Measurements from ENCODE around the gene CCDC88A.
"Not testable (repeated sequence)": the region's sequence is repeated elsewhere in the genome, so short reads cannot be mapped to it uniquely, and the experiment has no call there.

The CCDC88A gene

GRCh38 chr2:55296393-55296792 lies 123.3 kb downstream of the CCDC88A start:
- TF ChIP-seq, protein P1, sequence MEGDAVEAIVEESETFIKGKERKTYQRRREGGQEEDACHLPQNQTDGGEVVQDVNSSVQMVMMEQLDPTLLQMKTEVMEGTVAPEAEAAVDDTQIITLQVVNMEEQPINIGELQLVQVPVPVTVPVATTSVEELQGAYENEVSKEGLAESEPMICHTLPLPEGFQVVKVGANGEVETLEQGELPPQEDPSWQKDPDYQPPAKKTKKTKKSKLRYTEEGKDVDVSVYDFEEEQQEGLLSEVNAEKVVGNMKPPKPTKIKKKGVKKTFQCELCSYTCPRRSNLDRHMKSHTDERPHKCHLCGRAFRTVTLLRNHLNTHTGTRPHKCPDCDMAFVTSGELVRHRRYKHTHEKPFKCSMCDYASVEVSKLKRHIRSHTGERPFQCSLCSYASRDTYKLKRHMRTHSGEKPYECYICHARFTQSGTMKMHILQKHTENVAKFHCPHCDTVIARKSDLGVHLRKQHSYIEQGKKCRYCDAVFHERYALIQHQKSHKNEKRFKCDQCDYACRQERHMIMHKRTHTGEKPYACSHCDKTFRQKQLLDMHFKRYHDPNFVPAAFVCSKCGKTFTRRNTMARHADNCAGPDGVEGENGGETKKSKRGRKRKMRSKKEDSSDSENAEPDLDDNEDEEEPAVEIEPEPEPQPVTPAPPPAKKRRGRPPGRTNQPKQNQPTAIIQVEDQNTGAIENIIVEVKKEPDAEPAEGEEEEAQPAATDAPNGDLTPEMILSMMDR (IDR thresholded peaks at IDR 0.05; ENCODE audit: unreplicated experiment in 3 of 3) = no peak
- Mint-ChIP-seq H3K4me1 (no peaks in the 10 kb centered on the region), H3K36me3 (ENCODE audit: low read depth) (peaks cover 28% of the 10 kb centered on the region), H3K27me3 (ENCODE audit: low read depth) (no peaks in the 10 kb centered on the region), H3K9me3 (no peaks in the 10 kb centered on the region), H3K27ac (no peak overlapping the region), H3K4me3 (peak overlapping the region in 1 of 3 experiments; percentile 20)

DNA sequence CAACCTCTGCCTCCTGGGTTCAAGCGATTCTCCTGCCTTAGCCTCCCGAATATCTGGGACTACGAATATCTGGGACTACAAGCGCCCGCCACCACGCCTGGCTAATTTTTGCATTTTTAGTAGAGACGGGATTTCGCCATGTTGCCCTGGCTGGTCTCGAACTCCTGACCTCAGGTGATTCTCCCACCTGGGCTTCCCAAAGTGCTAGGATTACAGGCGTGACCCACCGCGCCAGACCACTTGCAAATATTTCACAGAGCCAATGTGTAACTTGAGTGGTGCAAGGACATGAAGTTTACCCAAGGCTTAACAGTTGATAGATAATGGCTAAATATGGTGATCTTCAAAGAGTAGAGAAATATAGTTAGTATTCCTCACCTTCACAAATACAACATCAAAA lies 136.6 kb downstream of the CCDC88A start:
- TF ChIP-seq, protein P1 (IDR thresholded peaks at IDR 0.05; ENCODE audit: unreplicated experiment in 3 of 3) = no peak
- H3K36me3 Mint-ChIP-seq (ENCODE audit: low read depth) = peaks cover 14% of the 10 kb centered on the region
- H3K27me3 Mint-ChIP-seq (ENCODE audit: low read depth) = peaks cover 12% of the 10 kb centered on the region
- H3K27ac Mint-ChIP-seq = peak overlapping the region; percentile 63 to 96 (median 83)
- H3K9me3 Mint-ChIP-seq = no peaks in the 10 kb centered on the region
- H3K4me1 Mint-ChIP-seq = peaks cover 22% of the 10 kb centered on the region
- H3K4me3 Mint-ChIP-seq = peak overlapping the region; percentile 65 to 94 (median 79)

DNA sequence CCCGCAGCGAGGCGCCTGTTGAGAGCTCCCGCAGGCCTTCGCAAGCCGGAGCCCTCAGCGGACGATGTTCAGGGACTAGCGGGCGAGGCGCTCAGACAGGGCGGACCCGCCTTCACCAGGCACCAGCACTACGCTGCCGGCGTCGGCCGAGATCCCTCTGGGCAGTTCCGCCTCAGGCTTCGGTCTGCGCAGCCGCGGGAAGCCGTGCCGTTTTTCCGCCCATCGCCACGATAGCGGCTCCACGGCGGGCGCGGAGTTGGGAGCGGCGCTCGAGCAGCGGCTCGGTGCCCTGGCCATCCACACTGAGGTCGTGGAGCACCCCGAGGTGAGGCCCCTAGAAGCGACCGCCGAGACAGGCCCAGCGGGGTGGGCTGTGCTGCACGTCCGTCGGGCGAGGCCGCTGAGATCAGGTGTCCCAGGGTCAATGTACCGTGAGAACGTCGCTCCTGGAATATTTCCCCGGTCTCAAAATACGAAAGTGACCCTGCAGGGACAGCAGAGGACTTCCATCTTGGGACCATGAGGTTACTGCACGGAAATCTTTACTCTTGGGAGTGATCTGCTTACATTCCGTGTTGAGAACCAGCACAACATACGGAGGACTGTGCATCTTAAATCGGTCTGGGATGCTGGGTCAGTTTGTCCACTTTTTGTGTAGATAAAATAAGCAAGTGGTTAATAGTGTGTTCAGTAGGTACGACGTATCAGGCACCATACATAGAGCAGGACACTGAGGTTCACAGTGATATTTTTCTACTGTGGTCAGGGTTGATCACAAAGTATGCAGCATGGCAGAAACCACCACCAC lies 137.3 kb downstream of the CCDC88A start:
- peaks cover 22% of the 10 kb centered on the region for H3K4me1 Mint-ChIP-seq
- no peaks in the 10 kb centered on the region for H3K9me3 Mint-ChIP-seq
- H3K27me3 Mint-ChIP-seq (ENCODE audit: low read depth) = peaks cover 12% of the 10 kb centered on the region
- TF ChIP-seq, protein P1 (IDR thresholded peaks at IDR 0.05; ENCODE audit: unreplicated experiment in 3 of 3) = no peak
- H3K27ac Mint-ChIP-seq = peak overlapping the region; percentile 96 to 99 (median 98)
- H3K36me3 Mint-ChIP-seq (ENCODE audit: low read depth) = peaks cover 14% of the 10 kb centered on the region
- H3K4me3 Mint-ChIP-seq = peak overlapping the region; percentile 87 to 96 (median 94)

GRCh38 chr2:55280851-55281546 lies 138.7 kb downstream of the CCDC88A start:
- not testable (repeated sequence) for H3K9me3 Mint-ChIP-seq; H3K36me3 Mint-ChIP-seq (ENCODE audit: low read depth)

GRCh38 chr2:55279859-55280424 lies 139.7 kb downstream of the CCDC88A start:
- Mint-ChIP-seq H3K4me1 (peaks cover 22% of the 10 kb centered on the region), H3K27me3 (ENCODE audit: low read depth) (peaks cover 12% of the 10 kb centered on the region), H3K4me3 (peak overlapping the region; percentile 1 to 61 (median 18)), H3K27ac (peak overlapping the region; percentile 23 to 60 (median 44))
- H3K36me3 Mint-ChIP-seq (ENCODE audit: low read depth); H3K9me3 Mint-ChIP-seq: not testable (repeated sequence)

More at GRCh38 chr2:55280851-55281546, 138.7 kb downstream of the CCDC88A start:
- Mint-ChIP-seq H3K4me3 (peak overlapping the region; percentile 74 to 94 (median 83)), H3K27ac (peak overlapping the region; percentile 63 to 96 (median 73)), H3K27me3 (ENCODE audit: low read depth) (peaks cover 12% of the 10 kb centered on the region), H3K4me1 (peaks cover 22% of the 10 kb centered on the region)

GRCh38 chr2:55279214-55279835 lies 140.3 kb downstream of the CCDC88A start:
- not testable (repeated sequence) for H3K36me3 Mint-ChIP-seq (ENCODE audit: low read depth); H3K9me3 Mint-ChIP-seq
- Mint-ChIP-seq H3K4me3 (peak overlapping the region; percentile 1 to 61 (median 36)), H3K27me3 (ENCODE audit: low read depth) (peaks cover 12% of the 10 kb centered on the region), H3K27ac (peak overlapping the region; percentile 23 to 60 (median 44)), H3K4me1 (peaks cover 22% of the 10 kb centered on the region)

DNA sequence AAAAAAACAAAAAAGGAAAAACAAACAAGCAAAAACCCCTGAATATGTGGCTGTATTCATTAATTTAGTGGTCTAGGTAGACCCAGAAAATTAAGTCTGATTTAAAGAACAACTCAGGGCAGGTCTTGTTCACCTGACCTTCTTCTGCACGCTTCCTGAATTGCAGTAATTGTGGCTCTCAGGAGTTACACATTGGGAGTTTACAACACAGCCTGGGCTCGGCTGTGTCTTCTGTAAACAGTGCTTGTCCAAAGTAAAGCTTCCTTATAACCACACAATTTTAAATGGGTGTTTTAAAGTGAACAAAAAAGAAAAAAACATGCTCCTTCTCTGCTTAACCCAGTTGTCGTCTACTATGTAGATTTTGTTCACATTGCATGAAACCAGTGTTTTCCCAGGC lies 142.3 kb downstream of the CCDC88A start:
- H3K36me3 Mint-ChIP-seq (ENCODE audit: low read depth) = no peaks in the 10 kb centered on the region

GRCh38 chr2:55274346-55274745 lies 145.3 kb downstream of the CCDC88A start:
- H3K27ac Mint-ChIP-seq; H3K9me3 Mint-ChIP-seq; H3K36me3 Mint-ChIP-seq (ENCODE audit: low read depth); H3K27me3 Mint-ChIP-seq (ENCODE audit: low read depth); H3K4me3 Mint-ChIP-seq: not testable (repeated sequence)
- peaks cover 11% of the 10 kb centered on the region for H3K4me1 Mint-ChIP-seq

More for the DNA sequence above, 142.3 kb downstream of the CCDC88A start:
- Mint-ChIP-seq H3K27me3 (ENCODE audit: low read depth) (peaks cover 12% of the 10 kb centered on the region), H3K9me3 (no peaks in the 10 kb centered on the region), H3K4me1 (peaks cover 16% of the 10 kb centered on the region), H3K4me3 (no peak overlapping the region), H3K27ac (no peak overlapping the region)
- TF ChIP-seq, protein P1 (IDR thresholded peaks at IDR 0.05; ENCODE audit: unreplicated experiment in 3 of 3) = no peak

Data from nephron (organoid).